ES-I3 (cell line): ENCODE measurements around the gene PITX2.

Source experiments
- H3K36me3 ChIP-seq: 2 replicates; pipeline ENCODE4 v1.6.1; 2013; ENCODE audit warnings: mild to moderate bottlenecking, low read length, control low read depth, moderate library complexity; ENCODE audit not compliant: insufficient read depth
- H3K4me1 ChIP-seq: 2 replicates; pipeline ENCODE4 v1.6.1; 2013; ENCODE audit warnings: mild to moderate bottlenecking, control low read depth, low read length; ENCODE audit not compliant: insufficient read depth
- H3K9ac ChIP-seq: 2 replicates; pipeline ENCODE4 v1.6.1; 2013; ENCODE audit warnings: low read depth, mild to moderate bottlenecking, low read length, moderate library complexity
- H3K9me3 ChIP-seq: 2 replicates; pipeline ENCODE4 v1.6.1; 2013; ENCODE audit warnings: mild to moderate bottlenecking, low read length, moderate library complexity; ENCODE audit not compliant: control insufficient read depth, insufficient read depth

The PITX2 gene

DNA sequence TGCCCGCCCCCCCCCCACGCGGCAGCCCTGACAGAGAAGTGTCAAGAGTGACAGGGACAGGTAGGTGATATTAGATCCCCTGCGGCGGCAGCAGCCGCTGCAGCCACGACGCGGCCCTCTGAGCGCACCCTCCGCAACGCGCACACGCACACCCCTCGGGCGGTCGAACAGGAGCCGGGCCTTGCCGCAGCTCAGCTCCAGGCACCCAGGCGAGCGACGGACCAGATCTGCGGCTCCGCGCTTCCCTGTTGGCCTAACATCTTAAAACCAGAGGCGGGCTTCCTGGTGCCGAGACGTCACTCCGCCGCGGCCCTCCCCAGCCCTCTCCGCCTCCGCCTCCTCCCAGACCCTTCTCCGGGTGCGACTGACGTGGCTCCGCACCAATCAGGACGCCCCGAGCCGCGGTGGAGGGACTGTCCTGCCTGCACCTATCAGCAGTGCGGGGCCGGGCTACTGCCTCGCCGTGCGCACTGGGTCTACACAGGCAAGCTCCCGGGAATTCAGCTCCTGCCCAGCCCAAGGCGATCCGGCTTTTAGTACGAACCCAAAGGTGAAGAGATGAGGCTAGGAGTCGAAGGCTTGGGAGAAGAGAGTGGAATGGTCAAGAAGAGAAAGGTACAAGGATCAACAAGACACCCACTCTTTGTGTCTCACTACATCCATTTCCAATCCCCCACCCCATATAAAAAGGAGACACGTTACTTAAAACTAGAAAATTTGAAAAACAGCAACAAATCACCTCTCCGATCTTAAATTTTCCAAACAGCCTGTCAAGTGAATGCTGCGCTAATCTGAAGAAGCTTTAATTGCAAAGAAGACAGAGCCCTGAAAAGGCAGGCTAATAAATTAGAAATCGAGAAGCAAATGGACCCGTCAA lies at the start of gene PITX2:
TSS of gene PITX2 (minus strand) at position 237 of the 877 bp plus-strand sequence. CDS start 617 bp downstream, outside the sequence.
- H3K9me3 ChIP-seq, result no peaks in the 10 kb centered on the region
- H3K36me3 ChIP-seq, result no peaks in the 10 kb centered on the region
- H3K9ac ChIP-seq, result peak within 1 kb of the TSS; percentile 54; the same call in 1 of the 2 replicates
- H3K4me1 ChIP-seq, result peaks cover 7% of the 10 kb centered on the region; the same call in 1 of the 2 replicates

DNA sequence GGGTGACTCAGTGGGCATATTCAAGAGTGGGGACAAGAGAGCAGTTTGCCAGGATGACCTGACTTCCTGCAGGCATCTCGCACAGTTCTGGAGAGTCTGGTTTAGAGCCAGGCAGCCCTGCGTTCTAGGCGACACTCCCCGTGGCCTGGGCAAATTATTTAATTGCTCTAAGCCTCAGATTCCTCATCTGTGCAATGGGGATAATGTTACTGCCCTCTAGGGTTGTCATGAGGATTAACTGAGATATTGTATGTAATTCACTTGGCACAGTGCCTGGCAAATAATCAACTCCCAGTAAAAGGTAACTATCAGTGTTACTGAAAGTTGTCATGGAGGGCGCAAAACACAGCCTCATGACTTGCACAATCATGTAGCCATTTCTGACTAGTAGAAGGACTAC lies 48.8 kb upstream of the PITX2 start:
- no peaks in the 10 kb centered on the region for H3K36me3 ChIP-seq
- no peak overlapping the region for H3K9ac ChIP-seq
- H3K9me3 ChIP-seq, result no peaks in the 10 kb centered on the region
- H3K4me1 ChIP-seq, result no peaks in the 10 kb centered on the region

DNA sequence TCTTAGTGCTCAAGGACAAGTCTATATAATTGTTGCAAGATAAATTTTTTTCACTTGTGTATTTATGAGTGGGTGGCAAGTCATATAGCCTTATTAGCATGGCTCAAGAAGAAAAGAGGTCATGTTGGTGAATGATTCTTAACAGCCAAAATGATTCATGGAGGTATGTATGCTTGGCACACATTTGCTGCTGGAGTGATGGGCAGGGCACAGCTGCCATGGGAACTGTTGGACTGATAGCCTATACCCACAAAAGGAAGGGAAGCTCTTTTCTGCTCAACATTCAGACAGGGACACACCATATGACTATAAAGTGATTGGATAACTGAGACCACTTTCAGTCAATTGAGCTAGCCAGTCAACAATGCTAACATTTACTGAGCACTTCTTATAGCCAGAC lies 46.8 kb upstream of the PITX2 start:
- Histone ChIP-seq H3K9me3 (no peaks in the 10 kb centered on the region), H3K9ac (no peak overlapping the region), H3K36me3 (no peaks in the 10 kb centered on the region)

DNA sequence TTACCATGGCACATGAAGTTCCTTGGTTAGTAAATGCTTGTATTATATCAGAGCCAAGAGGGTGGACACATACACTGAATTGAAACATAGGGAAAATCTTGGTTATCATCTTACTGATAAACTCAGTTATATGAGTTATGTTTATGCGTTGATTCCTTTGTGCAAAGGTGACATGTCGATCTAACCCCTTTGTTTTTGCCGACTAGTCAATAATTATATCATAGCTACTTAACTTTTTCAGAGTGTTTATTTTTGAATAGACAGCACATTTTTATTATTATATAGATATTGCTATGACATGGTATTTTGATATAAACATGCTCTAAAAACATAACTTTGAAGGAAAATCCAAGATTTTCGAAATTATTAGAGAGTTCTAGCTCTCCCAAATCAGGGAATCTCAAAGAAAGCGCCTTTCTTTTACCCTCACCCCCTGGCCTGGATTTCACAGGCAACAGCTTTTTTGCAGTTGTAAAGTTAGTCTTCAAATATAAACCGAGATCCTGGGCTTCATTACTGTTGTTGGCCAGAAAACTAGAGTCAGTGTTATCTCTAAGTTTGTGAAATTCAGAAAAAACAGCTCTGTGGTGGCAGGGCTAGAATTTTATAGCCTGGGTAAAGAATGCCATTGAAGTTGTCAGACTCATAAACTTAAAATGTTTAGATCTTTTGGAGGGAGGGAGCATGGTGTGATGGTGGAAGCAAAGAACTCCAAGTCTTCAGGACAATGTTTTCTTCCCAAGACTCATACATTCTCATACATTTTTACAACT lies 45.8 kb upstream of the PITX2 start:
- Histone ChIP-seq H3K4me1 (no peaks in the 10 kb centered on the region), H3K36me3 (no peaks in the 10 kb centered on the region), H3K9me3 (no peaks in the 10 kb centered on the region), H3K9ac (no peak overlapping the region)

More for the DNA sequence above, 46.8 kb upstream of the PITX2 start:
- H3K4me1 ChIP-seq, result no peaks in the 10 kb centered on the region

DNA sequence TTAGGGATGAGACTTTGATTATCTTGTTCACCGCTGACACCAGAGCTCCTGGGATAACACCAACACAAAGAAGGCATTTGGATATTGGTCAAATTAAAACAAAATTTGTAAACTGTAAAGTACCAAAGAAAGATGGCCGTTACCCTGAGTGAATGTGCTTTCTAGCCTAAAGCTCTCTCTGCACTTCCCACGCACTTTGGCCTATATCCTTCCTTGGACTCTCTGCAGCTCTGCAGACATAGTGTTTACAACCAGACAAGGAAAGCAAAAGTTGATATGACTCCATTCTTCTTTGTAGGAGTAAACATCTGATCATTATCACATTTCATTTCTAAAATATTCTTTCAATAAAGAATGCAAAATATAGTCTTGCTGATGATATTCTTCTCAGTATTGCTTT lies 44.8 kb upstream of the PITX2 start:
- Histone ChIP-seq H3K9me3 (no peaks in the 10 kb centered on the region), H3K36me3 (no peaks in the 10 kb centered on the region), H3K9ac (no peak overlapping the region), H3K4me1 (no peaks in the 10 kb centered on the region)

DNA sequence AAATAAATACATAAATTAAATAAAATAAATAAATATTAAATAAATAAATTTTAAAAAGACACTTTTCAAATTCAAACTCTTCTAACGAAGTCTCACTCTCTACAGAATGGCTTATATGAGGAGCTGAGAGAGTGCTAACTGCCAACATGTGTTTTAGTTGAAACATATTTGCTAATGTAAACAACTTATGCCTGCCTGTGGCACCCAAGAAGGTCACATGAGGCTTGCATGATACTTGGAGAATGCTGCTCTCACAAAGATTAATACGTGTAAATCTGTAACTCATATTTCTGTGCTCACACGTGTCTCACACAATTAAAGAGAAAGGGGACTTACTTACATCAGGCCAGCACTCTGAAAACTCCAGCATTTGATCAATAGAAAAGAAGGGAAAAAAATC lies 43.2 kb upstream of the PITX2 start:
- H3K9ac ChIP-seq, result no peak overlapping the region
- H3K36me3 ChIP-seq, result no peaks in the 10 kb centered on the region
- H3K4me1 ChIP-seq, result no peaks in the 10 kb centered on the region
- no peaks in the 10 kb centered on the region for H3K9me3 ChIP-seq

DNA sequence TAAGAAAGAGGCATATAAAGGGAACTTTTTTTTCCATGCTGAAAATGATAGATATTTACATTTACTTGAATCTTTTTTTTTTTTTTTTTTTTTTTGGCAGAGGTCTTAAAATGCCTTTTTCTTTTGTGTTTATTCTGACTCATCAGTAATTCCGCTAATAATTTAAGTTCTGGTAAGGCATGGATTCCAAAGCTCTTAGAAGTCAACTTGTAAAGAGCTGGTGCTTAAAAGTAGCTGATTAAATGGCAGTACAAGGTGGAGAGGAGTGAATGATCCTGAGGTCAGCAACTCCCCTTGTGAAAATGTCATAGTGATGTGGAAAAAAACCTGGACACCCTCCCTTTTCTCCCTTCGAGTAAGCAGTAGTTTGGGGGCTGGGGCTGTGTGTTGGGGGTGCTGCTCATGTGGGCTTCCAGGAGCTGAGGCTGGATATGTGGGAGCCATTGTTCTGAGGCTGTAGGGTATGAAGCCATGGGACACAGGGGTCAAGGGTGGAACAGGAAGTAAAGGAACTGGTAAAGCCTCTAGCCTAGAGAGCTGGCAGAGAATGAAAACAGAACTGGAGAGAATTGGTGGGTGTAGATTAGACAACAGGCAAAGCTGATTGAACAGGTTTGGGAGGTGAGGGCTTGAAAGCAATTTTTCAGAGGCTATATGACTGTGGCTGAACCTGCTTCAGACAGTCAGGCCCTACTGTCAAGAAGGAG lies 41.0 kb upstream of the PITX2 start:
- Histone ChIP-seq H3K36me3 (no peaks in the 10 kb centered on the region), H3K9ac (no peak overlapping the region), H3K9me3 (0 out of 2 replicates have a peak, but pooled peaks cover 4% of the 10 kb centered on the region), H3K4me1 (no peaks in the 10 kb centered on the region)

DNA sequence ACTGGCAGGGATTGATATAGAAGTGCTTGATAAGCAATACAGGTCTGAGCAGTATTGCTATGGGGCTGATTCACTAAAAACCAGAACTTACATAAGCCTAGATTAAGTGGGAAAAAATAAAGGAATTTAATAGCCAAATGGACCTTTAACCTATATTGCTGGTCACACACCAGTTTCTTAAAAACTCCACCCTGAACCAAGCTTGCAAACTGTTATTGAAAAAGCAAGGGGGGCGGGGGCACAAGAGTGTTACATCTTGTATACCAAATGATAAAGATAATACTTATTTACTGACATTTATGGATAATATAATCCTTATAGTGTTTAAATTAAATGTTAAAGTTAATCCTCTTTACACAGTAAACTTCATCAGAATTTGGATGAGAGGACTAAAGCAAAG lies 40.3 kb upstream of the PITX2 start:
- H3K36me3 ChIP-seq, result no peaks in the 10 kb centered on the region
- 0 out of 2 replicates have a peak, but pooled peaks cover 5% of the 10 kb centered on the region for H3K9me3 ChIP-seq
- no peak overlapping the region for H3K9ac ChIP-seq
- no peaks in the 10 kb centered on the region for H3K4me1 ChIP-seq

DNA sequence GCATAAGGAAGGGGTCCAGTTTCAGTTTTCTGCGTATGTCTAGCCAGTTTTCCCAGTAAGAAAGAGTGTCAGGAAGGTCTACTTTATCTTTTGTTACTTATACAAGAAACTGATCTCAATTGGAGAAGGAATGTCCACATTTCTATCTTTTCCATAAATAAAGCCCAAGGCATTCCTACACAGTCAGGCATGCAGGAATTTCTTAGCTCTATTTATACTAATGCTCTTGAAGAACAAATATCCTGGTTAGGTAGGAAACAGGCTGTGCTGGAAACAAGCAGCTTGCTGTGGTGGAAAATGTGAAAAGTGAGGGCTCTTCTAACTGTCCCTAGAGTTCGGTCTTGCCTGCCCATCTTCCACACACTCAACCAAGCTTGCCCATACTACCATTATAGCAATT lies 37.9 kb upstream of the PITX2 start:
- Histone ChIP-seq H3K9ac (no peak overlapping the region), H3K36me3 (no peaks in the 10 kb centered on the region), H3K4me1 (no peaks in the 10 kb centered on the region), H3K9me3 (0 out of 2 replicates have a peak, but pooled peaks cover 5% of the 10 kb centered on the region)

DNA sequence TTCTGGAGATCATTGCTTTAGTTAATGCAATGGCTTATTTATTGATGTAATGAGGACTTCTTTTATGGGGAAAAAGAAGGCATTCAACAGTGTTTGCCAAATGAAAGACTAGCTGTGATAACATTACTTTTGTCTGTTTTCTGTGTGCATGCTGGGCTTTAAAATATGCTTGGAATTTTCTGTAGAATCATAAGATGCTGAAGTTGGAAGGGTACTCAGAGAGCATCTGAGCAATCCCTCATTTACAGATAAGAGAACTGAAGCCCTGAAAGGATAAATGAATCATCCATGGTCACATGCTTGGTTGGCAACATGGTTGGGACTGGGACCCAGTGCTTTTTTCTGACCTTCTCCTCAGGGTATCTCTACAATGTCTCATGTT lies 31.4 kb upstream of the PITX2 start:
- H3K36me3 ChIP-seq, result no peaks in the 10 kb centered on the region
- peaks cover 4% of the 10 kb centered on the region; the same call in 1 of the 2 replicates for H3K9me3 ChIP-seq
- no peak overlapping the region for H3K9ac ChIP-seq
- H3K4me1 ChIP-seq, result no peaks in the 10 kb centered on the region

DNA sequence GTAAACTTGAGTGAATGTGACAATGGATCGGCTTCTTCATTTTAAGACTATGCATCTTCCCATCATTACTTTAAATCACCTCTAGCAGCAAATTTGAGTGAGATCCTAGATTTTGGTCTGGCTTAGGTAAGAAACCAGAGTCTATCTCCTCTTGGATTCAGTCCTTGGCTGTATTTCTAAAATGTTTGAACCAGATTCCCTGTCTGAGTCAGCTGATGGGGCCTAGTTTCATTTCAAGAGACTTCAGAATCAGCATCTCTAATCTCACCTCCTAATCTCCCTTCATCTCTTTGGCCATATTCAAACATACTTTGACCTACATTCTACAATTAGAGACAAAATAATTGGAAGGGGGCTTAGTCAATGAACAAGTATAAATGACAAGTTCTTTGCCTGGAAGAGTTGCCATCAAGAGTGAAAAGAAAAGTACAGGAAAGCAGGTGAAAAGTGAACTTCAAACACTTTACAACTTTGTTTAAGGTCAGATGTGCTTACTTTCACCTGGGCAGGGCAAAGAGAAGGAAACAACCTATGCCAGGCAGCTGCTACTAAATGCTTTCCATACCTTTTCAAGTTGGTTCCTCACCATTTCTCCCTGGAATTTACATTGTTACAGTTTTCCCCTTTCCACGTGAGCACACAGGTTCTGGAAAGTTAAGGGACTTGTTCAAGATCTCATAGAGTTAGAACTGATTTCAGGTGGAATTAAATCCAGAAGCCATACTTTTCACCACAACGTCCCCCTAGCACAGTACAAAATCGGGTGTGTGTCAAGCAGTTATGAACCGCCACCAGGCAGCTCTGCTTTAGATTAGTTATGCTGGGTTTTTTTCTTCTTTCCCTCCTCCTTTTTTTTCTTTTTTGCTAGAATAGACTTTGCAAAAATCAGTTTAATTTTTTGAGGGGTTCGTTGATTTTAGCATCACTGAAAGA lies 30.7 kb upstream of the PITX2 start:
- H3K36me3 ChIP-seq, result no peaks in the 10 kb centered on the region
- no peak overlapping the region for H3K9ac ChIP-seq
- no peaks in the 10 kb centered on the region for H3K4me1 ChIP-seq
- no peaks in the 10 kb centered on the region; the same call in 1 of the 2 replicates for H3K9me3 ChIP-seq

DNA sequence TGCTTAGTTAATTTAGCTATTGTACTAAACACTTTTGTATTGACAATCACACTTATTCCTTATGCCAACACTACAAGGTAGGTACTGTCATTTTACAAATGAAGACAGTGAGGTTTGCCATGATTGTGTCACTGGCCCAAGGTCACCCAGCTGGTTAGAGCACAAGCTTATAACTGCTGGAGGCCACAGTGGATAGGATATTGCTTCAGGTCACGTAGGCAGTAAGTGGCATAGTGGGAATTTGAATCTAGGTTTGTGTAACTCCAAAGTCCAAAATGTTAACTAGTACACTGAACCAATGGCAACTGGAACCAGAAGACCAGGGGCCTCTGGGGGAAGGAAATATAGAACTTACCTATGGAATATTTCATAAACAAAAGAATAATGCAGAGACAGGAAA lies 21.1 kb upstream of the PITX2 start:
- H3K36me3 ChIP-seq, result no peaks in the 10 kb centered on the region
- no peak overlapping the region for H3K9ac ChIP-seq
- H3K4me1 ChIP-seq, result peaks cover 21% of the 10 kb centered on the region; the same call in 1 of the 2 replicates
- no peaks in the 10 kb centered on the region for H3K9me3 ChIP-seq

DNA sequence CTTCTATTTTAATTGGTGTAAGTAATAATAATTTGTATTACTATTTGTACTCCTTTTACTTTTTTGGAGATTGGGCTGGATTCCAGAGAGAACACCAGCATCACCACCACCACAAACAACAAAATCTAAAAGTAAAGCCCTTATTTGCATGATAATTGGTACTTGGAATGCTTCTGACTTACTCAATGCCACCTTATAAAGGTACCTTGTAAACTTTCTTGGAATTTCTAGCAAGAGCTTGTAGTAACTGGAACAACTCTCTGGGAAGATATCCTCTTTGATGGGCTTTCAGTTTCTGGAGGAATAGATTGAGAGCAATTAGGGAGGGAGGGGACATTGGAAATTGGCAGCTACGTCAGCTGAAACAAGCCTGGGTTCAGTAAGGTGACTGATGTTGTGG lies 20.2 kb upstream of the PITX2 start:
- peaks cover 24% of the 10 kb centered on the region; the same call in 1 of the 2 replicates for H3K4me1 ChIP-seq
- no peaks in the 10 kb centered on the region for H3K9me3 ChIP-seq
- no peaks in the 10 kb centered on the region for H3K36me3 ChIP-seq
- H3K9ac ChIP-seq, result no peak overlapping the region
